NCI-H2081 treated with DMSO at 0.1 percent for 48 hours (cell line): ENCODE results near the gene MRPL44.

Experiments used
- DNase-seq: peaks from one replicate; lab custom pipeline; 2025; lab: John Stamatoyannopoulos, UW

The MRPL44 gene

DNA sequence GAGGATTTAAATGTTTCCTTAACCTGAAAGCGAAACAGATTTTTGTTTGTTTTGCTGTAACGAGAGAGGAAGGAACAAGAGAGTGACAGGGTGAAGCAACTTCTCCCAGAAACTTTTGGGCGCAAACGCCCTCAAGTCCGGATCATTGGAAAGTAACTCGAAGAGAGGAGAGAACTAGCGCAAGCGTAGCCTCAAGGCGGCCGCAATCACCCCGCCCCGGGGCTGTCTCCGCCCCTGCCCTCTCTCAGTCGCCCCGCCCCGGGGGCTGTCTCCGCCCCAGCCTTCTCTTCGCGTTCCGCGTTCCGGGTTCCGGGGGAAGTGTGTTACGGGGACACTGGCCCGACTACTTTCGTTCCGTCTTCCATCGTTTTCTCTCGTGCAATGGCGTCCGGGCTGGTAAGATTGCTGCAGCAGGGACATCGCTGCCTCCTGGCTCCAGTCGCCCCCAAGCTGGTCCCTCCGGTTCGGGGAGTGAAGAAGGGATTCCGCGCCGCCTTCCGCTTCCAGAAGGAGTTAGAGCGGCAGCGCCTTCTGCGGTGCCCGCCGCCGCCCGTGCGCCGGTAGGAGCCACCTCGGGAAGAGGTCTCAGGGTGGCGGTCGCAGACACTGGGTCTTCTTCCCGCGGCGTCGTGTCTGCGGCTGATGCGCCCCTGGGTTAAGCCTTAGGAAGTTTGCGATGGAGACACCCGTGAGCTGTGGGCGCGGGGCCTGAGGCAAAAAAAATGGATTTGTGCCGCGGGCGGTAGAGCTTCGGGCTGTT, at the start of gene MRPL44:
Gene MRPL44 (plus strand): TSS at position 372 of the 760 bp plus-strand sequence. CDS start 10 bp downstream, at position 382.
- peak; percentile 59 for DNase-seq

- no peak for DNase-seq
Observed at GRCh38 chr2:223908304-223908998, 48.8 kb upstream of the MRPL44 start.

DNA sequence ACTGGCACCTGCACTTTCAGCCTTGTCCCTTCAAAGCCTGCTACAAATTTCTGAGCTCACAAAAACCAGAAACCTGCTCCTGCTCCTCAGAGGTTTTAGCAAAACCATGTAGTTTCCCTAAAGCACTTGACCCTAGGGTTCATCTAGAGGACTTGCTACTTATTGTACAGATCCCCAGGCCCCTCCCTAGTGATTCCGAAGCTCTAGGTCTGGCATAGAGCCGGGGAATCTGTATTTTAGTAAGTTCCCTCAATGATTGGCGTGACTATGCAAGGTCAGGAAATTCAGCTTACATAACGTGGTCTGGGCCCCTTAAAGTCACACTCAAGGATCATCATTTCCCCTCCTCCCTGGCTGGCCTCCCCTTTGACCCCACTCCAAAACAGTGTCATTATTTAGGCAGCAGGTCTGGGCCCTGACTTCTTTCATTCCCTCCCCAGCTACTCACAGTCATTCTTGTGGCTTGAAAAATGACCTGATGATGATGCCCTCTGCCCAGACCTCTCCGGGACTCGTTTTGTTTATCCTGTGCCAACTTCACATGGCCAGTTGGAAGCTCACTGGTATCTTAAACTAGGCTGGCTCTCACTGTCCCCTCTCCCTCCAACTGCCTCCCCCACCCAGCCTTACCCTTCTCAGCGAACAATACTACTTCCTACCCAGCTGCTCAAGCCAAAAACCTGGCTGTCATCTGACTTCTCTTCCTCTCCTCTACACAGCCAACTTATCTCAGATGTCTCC, 48.1 kb upstream of the MRPL44 start:
- DNase-seq, result no peak

GRCh38 chr2:223914324-223914723, 42.9 kb upstream of the MRPL44 start:
- DNase-seq, result no peak

GRCh38 chr2:223915071-223915470, 42.2 kb upstream of the MRPL44 start:
- DNase-seq, result no peak

- DNase-seq, result no peak
Observed at GRCh38 chr2:223916181-223916920, 40.9 kb upstream of the MRPL44 start.

DNA sequence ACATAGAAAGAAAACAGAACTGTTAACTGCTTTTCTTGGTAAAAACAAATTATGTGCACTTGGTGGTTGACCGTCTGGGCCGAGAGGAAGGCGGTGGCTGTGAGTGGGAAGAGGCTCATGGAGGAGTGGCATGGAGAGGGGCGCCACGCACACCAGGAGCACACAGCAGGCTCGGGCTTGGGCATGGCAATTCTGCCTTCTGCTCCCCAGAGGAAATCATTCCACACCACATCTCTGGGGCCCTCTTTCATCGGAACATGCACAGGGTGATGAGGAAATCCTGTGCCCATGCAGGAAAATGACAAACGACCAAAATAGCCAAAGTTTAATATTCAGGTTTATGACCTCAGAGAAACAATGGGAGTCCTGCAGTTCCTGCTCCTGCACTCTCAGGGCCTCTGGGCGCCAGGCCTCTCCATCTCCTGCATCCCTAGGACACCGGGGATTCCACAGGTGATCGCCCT, 38.6 kb upstream of the MRPL44 start:
- no peak for DNase-seq

DNA sequence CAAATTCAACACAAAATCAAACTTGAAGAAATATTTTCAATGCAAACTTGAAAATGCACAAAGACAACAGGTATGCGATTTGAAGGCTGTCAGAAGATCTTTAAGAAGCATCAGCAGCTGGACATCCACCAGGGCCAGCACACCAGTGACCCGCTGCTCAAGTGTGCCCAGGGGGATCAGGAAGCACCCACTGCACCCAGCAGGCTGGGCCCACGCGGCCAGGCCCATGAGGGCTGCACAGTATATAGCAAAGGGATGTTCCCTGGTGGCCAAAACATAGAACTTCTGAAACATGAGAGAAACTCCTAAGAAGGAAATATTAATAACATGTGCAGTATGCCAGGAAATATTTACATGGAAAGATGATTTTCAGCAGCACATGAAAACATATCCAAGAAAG, 37.2 kb upstream of the MRPL44 start:
- no peak for DNase-seq

GRCh38 chr2:223921204-223921603, 36.1 kb upstream of the MRPL44 start:
- no peak for DNase-seq

GRCh38 chr2:223922308-223922707, 35.0 kb upstream of the MRPL44 start:
- DNase-seq, result no peak

DNA sequence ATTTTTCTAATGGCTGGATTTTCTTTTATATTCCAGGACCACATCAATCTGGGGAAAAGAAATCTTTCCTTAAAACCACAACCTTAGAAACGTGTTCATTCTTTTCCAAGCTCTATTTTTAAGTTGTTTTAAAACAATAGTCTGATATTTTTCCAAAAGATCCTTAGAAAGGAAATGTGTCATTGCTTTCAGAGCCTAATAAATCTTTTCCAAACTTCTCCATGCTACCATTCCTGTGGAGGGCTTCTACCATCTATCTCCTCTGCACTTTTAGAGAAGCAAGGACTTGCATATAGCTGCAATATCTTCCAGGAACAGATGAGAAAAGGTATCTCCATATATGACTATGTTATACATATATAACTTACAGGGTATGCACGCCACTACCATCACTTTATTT, 33.3 kb upstream of the MRPL44 start:
- DNase-seq, result no peak

DNA sequence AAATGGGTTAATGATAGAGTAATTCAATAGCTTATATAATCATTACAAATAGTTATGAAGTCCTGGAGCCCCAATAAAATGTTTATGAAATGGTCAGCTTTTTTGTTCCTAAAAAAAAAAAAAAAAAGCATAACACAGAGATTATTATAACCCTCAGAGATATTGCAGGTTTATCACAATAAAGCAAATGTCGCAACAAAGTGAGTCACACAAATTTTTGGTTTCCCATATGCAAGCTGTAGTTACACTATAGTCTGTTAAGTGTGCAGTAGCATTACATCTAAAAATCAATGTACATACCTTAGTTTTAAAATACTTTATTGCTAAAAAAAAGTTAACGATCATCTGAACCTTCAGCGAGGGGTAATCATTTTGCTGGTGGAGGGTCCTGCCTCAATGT, 32.2 kb upstream of the MRPL44 start:
- DNase-seq, result no peak

- DNase-seq, result no peak
Observed at GRCh38 chr2:223928113-223929006, 28.9 kb upstream of the MRPL44 start.

DNA sequence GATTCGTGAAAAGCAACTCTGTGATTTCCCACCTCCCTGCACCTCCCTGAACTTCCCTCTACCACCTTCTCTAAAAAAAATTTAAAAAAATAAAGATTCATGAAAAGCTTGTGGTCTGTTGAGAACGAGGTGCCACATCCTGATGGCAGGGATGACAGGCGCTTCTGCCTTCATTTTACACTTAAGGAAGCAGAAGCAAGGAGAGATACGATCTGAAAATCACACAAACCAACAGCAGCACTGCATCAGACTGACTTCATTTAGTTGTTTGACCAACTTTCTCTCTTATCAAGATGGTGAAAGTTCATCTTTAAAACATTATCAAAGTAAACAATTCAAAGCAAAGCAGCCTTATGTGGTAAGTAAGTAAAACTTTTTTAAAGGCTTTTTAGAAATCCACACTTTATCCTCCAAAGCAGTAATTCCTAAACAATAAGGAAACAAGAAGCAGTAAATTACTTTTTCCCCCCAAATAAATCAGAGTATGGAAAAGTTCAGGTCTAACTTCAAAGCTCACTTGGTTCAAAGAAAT, 27.6 kb upstream of the MRPL44 start:
- no peak for DNase-seq

DNA sequence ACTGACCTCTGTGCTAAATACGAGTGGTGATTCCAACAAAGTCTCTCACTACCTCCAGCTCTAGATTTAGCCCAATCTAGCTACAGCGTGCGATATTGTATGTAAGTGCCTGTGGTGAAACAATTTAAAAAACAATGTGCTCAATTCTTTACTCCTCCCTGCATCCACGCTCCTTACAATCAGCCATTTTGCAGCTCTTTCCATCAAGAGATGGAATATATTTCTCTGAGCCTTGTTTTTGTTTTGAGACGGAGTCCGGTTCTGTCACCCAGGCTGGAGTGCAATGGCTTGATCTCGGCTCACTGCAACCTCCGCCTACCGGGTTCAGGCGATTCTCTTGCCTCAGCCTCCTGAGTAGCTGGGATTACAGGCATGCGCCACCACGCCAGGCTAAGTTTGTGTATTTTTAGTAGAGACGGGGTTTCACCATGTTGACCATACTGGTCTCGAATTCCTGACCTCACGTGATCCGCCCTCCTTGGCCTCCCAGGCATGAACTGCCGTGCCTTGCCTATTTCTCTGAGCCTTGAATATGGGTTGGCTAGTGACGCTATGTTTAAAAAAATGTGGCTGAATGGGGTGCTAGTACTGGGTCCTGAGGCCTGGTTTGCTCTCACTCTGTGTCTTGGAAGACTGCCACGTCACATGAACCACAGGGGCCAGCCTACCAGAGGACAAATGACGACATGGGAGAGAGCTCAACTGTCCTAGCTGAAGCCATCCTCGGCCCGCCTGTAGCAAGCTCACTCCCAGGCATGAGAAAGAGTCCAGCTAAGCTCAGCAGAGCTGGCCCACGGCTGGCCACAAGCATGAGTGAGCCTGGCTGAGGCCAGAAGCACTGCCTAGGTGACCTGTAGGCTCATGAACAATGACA, 26.9 kb upstream of the MRPL44 start:
- DNase-seq, result no peak

DNA sequence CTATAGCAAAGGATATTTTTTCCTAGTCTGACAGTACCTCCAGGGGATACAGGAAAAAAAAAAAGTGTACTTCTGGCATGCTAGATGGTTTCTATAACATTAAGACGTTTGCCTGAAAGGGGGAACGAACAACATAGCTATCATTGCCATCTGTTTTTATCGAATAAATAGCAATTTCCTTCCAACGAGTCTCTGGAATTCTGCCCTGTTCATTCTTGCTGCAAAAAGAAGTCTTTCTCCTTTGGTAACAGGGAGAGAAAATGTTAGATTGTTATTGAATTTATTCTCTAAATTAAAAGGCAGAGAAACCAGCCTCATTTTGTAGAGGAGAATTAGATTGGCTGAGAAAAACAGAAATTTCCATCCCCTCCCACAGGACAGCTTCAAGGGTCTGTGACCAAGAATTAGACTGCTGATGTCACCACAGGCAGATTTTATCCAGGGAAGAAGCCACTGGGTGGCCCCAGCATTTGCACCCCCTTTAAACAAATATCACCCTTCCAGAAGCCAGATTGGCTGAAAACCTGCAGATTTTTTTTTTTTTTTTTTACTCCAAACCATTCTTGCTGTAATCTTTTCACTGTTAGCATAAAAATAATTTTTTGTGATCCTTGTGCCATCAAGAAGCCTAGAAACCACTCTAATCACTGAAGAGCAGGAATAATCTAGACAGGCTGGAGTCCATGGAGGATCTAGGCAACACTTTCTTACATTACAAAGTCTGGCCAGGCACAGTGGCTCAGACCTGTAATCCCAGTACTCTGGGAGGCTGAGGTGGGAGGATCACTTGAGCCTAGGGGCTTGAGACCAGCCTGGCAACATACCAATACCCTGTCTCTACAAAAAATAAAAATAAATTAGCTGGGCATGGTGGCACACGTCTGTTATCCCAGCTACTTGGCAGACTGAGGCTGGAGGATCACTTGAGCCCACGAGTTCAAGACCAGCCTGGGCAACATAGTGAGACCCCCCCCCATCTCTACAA, 24.2 kb upstream of the MRPL44 start:
- no peak for DNase-seq

GRCh38 chr2:223934870-223935269, 22.4 kb upstream of the MRPL44 start:
- no peak for DNase-seq

GRCh38 chr2:223935459-223936125, 21.7 kb upstream of the MRPL44 start:
- DNase-seq, result no peak
